ENCODE data around the gene ZNF580.
A peak's percentile ranks its signal among the peaks of the same experiment; 100 is the strongest.

Gene ZNF580

GRCh38 chr19:55614711-55615542, 25.9 kb upstream of the ZNF580 start:
- WGBS, 2 donors (ENCODE audit: extremely low coverage in 2 of 2, insufficient read length in 2 of 2, insufficient replicate concordance in 1 of 2): no CpG with 5 or more reads among the region's 98 CpGs
- H3K27me3 ChIP-seq (ENCODE audit: control insufficient read depth in 3 of 3, insufficient read depth in 3 of 3, low read depth in 1 of 3, low read length in 3 of 3): no peaks in the 10 kb centered on the region

GRCh38 chr19:55615543-55616394, 25.0 kb upstream of the ZNF580 start:
- peaks cover 13% of the 10 kb centered on the region for H3K79me1 ChIP-seq (ENCODE audit: low read depth, low read length)
- H2BK120ac ChIP-seq (ENCODE audit: low read depth, low read length): no peak overlapping the region
- no peak overlapping the region for H2BK5ac ChIP-seq (ENCODE audit: low read length)
- H3K4ac ChIP-seq (ENCODE audit: low read length): no peak overlapping the region
- no peak overlapping the region for H2BK12ac ChIP-seq (ENCODE audit: low read length)
- H2BK15ac ChIP-seq (ENCODE audit: low read length): no peak overlapping the region
- no peak overlapping the region for H3K18ac ChIP-seq (ENCODE audit: low read length)
- no peaks in the 10 kb centered on the region for H3K4me1 ChIP-seq (ENCODE audit: control insufficient read depth in 2 of 2, insufficient read depth in 1 of 2, low read depth in 1 of 2, low read length in 2 of 2)
- no peak overlapping the region for H3K9ac ChIP-seq (ENCODE audit: low read depth, low read length, poor library complexity)
- H3K9me3 ChIP-seq (replicated peaks in 1 of 2; ENCODE audit: control insufficient read depth in 2 of 2, insufficient read depth in 1 of 2, low read depth in 1 of 2, low read length in 2 of 2): peaks cover 0 to 4% of the 10 kb centered on the region in 2 donors
- no peak overlapping the region for H2AK5ac ChIP-seq (ENCODE audit: low read depth, low read length)
- no peak for DNase-seq (ENCODE audit: low spot score)
- no peak overlapping the region for H3K14ac ChIP-seq (ENCODE audit: low read length)
- no peak overlapping the region for H4K8ac ChIP-seq (ENCODE audit: low read depth, low read length)
- no CpG with 5 or more reads among the region's 88 CpGs for WGBS, 2 donors (ENCODE audit: extremely low coverage in 2 of 2, insufficient read length in 2 of 2, insufficient replicate concordance in 1 of 2)
- no peak overlapping the region for H3K27ac ChIP-seq (replicated peaks; ENCODE audit: low read length)
- H3K4me2 ChIP-seq (ENCODE audit: insufficient read depth, low read length, poor library complexity, severe bottlenecking): no peak overlapping the region
- no peak overlapping the region for H2AFZ ChIP-seq (ENCODE audit: low read length)
- no peak overlapping the region for H4K91ac ChIP-seq (ENCODE audit: low read depth, low read length, poor library complexity)
- no peak overlapping the region for H3K4me3 ChIP-seq (ENCODE audit: low read length in 2 of 2)
- no peaks in the 10 kb centered on the region for H3K27me3 ChIP-seq (ENCODE audit: control insufficient read depth in 3 of 3, insufficient read depth in 3 of 3, low read depth in 1 of 3, low read length in 3 of 3)
- peaks cover 31 to 74% of the 10 kb centered on the region in 2 donors for H3K36me3 ChIP-seq (replicated peaks in 1 of 2; ENCODE audit: control insufficient read depth in 2 of 2, insufficient read depth in 2 of 2, low read length in 2 of 2)
- peak overlapping the region; percentile 25 for H3K23ac ChIP-seq (ENCODE audit: low read depth, low read length, poor library complexity)

More at GRCh38 chr19:55614711-55615542, 25.9 kb upstream of the ZNF580 start:
- Histone ChIP-seq H3K4me2 (ENCODE audit: insufficient read depth, low read length, poor library complexity, severe bottlenecking) (no peak overlapping the region), H3K23ac (ENCODE audit: low read depth, low read length, poor library complexity) (no peak overlapping the region), H3K9me3 (replicated peaks in 1 of 2; ENCODE audit: control insufficient read depth in 2 of 2, insufficient read depth in 1 of 2, low read depth in 1 of 2, low read length in 2 of 2) (peaks cover 0 to 4% of the 10 kb centered on the region in 2 donors), H4K8ac (ENCODE audit: low read depth, low read length) (no peak overlapping the region), H3K9ac (ENCODE audit: low read depth, low read length, poor library complexity) (no peak overlapping the region), H2AK5ac (ENCODE audit: low read depth, low read length) (no peak overlapping the region), H3K4me1 (ENCODE audit: control insufficient read depth in 2 of 2, insufficient read depth in 1 of 2, low read depth in 1 of 2, low read length in 2 of 2) (no peaks in the 10 kb centered on the region), H4K91ac (ENCODE audit: low read depth, low read length, poor library complexity) (no peak overlapping the region), H2BK5ac (ENCODE audit: low read length) (peak overlapping the region; percentile 50), H2BK15ac (ENCODE audit: low read length) (no peak overlapping the region), H3K79me1 (ENCODE audit: low read depth, low read length) (peaks cover 14% of the 10 kb centered on the region), H3K18ac (ENCODE audit: low read length) (no peak overlapping the region), H3K36me3 (replicated peaks in 1 of 2; ENCODE audit: control insufficient read depth in 2 of 2, insufficient read depth in 2 of 2, low read length in 2 of 2) (peaks cover 28 to 74% of the 10 kb centered on the region in 2 donors), H3K27ac (replicated peaks; ENCODE audit: low read length) (no peak overlapping the region), H3K4ac (ENCODE audit: low read length) (no peak overlapping the region), H3K14ac (ENCODE audit: low read length) (no peak overlapping the region), H2BK120ac (ENCODE audit: low read depth, low read length) (no peak overlapping the region), H2AFZ (ENCODE audit: low read length) (no peak overlapping the region), H3K4me3 (ENCODE audit: low read length in 2 of 2) (no peak overlapping the region), H2BK12ac (ENCODE audit: low read length) (no peak overlapping the region)
- no peak for DNase-seq (ENCODE audit: low spot score)

- Histone ChIP-seq H4K91ac (ENCODE audit: low read depth, low read length, poor library complexity) (no peak overlapping the region), H2BK120ac (ENCODE audit: low read depth, low read length) (no peak overlapping the region), H3K18ac (ENCODE audit: low read length) (no peak overlapping the region), H3K27me3 (ENCODE audit: control insufficient read depth in 3 of 3, insufficient read depth in 3 of 3, low read depth in 1 of 3, low read length in 3 of 3) (no peaks in the 10 kb centered on the region), H2BK5ac (ENCODE audit: low read length) (no peak overlapping the region), H3K4me1 (ENCODE audit: control insufficient read depth in 2 of 2, insufficient read depth in 1 of 2, low read depth in 1 of 2, low read length in 2 of 2) (no peaks in the 10 kb centered on the region), H3K36me3 (replicated peaks in 1 of 2; ENCODE audit: control insufficient read depth in 2 of 2, insufficient read depth in 2 of 2, low read length in 2 of 2) (peaks cover 36 to 74% of the 10 kb centered on the region in 2 donors), H3K9me3 (replicated peaks in 1 of 2; ENCODE audit: control insufficient read depth in 2 of 2, insufficient read depth in 1 of 2, low read depth in 1 of 2, low read length in 2 of 2) (peaks cover 0 to 4% of the 10 kb centered on the region in 2 donors), H3K4me2 (ENCODE audit: insufficient read depth, low read length, poor library complexity, severe bottlenecking) (no peak overlapping the region), H2AK5ac (ENCODE audit: low read depth, low read length) (no peak overlapping the region), H3K9ac (ENCODE audit: low read depth, low read length, poor library complexity) (no peak overlapping the region), H3K27ac (replicated peaks; ENCODE audit: low read length) (no peak overlapping the region), H2BK12ac (ENCODE audit: low read length) (no peak overlapping the region), H3K23ac (ENCODE audit: low read depth, low read length, poor library complexity) (peak overlapping the region; percentile 39), H3K4me3 (ENCODE audit: low read length in 2 of 2) (no peak overlapping the region), H2AFZ (ENCODE audit: low read length) (no peak overlapping the region), H3K79me1 (ENCODE audit: low read depth, low read length) (peaks cover 13% of the 10 kb centered on the region), H2BK15ac (ENCODE audit: low read length) (no peak overlapping the region), H3K14ac (ENCODE audit: low read length) (peak overlapping the region; percentile 17), H4K8ac (ENCODE audit: low read depth, low read length) (no peak overlapping the region), H3K4ac (ENCODE audit: low read length) (no peak overlapping the region)
- DNase-seq (ENCODE audit: low spot score): no peak
- WGBS, 2 donors (ENCODE audit: extremely low coverage in 2 of 2, insufficient read length in 2 of 2, insufficient replicate concordance in 1 of 2): no CpG with 5 or more reads among the region's 38 CpGs
Measured at GRCh38 chr19:55616395-55616875, 24.4 kb upstream of the ZNF580 start.

- Histone ChIP-seq H2BK15ac (ENCODE audit: low read length) (no peak overlapping the region), H3K23ac (ENCODE audit: low read depth, low read length, poor library complexity) (no peak overlapping the region), H3K4ac (ENCODE audit: low read length) (no peak overlapping the region), H3K4me3 (ENCODE audit: low read length in 2 of 2) (no peak overlapping the region), H2BK120ac (ENCODE audit: low read depth, low read length) (no peak overlapping the region), H4K8ac (ENCODE audit: low read depth, low read length) (no peak overlapping the region), H3K4me2 (ENCODE audit: insufficient read depth, low read length, poor library complexity, severe bottlenecking) (no peak overlapping the region), H3K18ac (ENCODE audit: low read length) (no peak overlapping the region), H3K79me1 (ENCODE audit: low read depth, low read length) (peaks cover 11% of the 10 kb centered on the region), H3K27ac (replicated peaks; ENCODE audit: low read length) (no peak overlapping the region), H3K9ac (ENCODE audit: low read depth, low read length, poor library complexity) (no peak overlapping the region), H2BK12ac (ENCODE audit: low read length) (no peak overlapping the region), H3K36me3 (replicated peaks in 1 of 2; ENCODE audit: control insufficient read depth in 2 of 2, insufficient read depth in 2 of 2, low read length in 2 of 2) (peaks cover 38 to 67% of the 10 kb centered on the region in 2 donors), H3K4me1 (ENCODE audit: control insufficient read depth in 2 of 2, insufficient read depth in 1 of 2, low read depth in 1 of 2, low read length in 2 of 2) (no peaks in the 10 kb centered on the region), H3K9me3 (replicated peaks in 1 of 2; ENCODE audit: control insufficient read depth in 2 of 2, insufficient read depth in 1 of 2, low read depth in 1 of 2, low read length in 2 of 2) (peaks cover 0 to 4% of the 10 kb centered on the region in 2 donors), H2BK5ac (ENCODE audit: low read length) (no peak overlapping the region), H3K14ac (ENCODE audit: low read length) (no peak overlapping the region), H3K27me3 (ENCODE audit: control insufficient read depth in 3 of 3, insufficient read depth in 3 of 3, low read depth in 1 of 3, low read length in 3 of 3) (no peaks in the 10 kb centered on the region), H4K91ac (ENCODE audit: low read depth, low read length, poor library complexity) (no peak overlapping the region), H2AFZ (ENCODE audit: low read length) (no peak overlapping the region), H2AK5ac (ENCODE audit: low read depth, low read length) (no peak overlapping the region)
- no CpG with 5 or more reads among the region's 8 CpGs for WGBS, 2 donors (ENCODE audit: extremely low coverage in 2 of 2, insufficient read length in 2 of 2, insufficient replicate concordance in 1 of 2)
- no peak for DNase-seq (ENCODE audit: low spot score)
Measured at GRCh38 chr19:55617426-55617825, 23.4 kb upstream of the ZNF580 start.
